SU-DHL-6 (cell line): ENCODE measurements around the gene ADK.

Experiments used
- EZH2phosphoT487 ChIP-seq: fragments of 200-600 bp; sonication (generic), shearing (Covaris generic); conservative IDR thresholded peaks from 2 replicates; pipeline ENCODE4 v1.6.1; 2018; ENCODE audit warnings: mild to moderate bottlenecking, antibody characterized with exemption, low read length, moderate library complexity, mixed read lengths
- TF ChIP-seq, protein P1 (sequence below): fragments of 200-600 bp; sonication (generic); IDR thresholded peaks from one replicate; pipeline ENCODE4 v1.5.1; 2017; ENCODE audit warnings: antibody characterized with exemption, mild to moderate bottlenecking, low read length, moderate library complexity; ENCODE audit not compliant: insufficient read depth, poor library complexity, severe bottlenecking

DNA sequence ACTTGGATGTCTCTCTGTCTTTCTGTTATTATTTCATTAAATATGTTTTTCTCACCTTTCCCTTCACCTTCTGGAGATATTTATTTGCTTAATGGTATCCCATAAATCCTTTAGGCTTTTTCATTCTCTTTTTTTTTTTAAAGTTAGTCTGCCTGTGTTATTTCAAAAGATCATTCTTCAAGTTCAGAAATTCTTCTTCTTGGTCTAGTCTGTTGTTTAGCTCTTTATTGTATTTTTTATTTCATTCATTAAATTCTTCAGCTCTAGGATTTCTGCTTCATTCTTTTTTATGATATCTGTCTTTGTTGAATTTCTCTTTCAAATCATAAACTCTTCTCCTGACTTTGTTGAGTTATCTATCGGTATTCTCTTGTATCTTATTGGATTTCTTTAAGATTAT lies 363.3 kb downstream of the ADK start:
- TF ChIP-seq, protein P1, sequence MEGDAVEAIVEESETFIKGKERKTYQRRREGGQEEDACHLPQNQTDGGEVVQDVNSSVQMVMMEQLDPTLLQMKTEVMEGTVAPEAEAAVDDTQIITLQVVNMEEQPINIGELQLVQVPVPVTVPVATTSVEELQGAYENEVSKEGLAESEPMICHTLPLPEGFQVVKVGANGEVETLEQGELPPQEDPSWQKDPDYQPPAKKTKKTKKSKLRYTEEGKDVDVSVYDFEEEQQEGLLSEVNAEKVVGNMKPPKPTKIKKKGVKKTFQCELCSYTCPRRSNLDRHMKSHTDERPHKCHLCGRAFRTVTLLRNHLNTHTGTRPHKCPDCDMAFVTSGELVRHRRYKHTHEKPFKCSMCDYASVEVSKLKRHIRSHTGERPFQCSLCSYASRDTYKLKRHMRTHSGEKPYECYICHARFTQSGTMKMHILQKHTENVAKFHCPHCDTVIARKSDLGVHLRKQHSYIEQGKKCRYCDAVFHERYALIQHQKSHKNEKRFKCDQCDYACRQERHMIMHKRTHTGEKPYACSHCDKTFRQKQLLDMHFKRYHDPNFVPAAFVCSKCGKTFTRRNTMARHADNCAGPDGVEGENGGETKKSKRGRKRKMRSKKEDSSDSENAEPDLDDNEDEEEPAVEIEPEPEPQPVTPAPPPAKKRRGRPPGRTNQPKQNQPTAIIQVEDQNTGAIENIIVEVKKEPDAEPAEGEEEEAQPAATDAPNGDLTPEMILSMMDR: no peak
- no peak for TF ChIP-seq EZH2phosphoT487
